GM18868 (cell line): ENCODE measurements around the gene MAGEA6.
A peak's percentile ranks its signal among the peaks of the same experiment; 100 is the strongest.
"Not testable (repeated sequence)": the region's sequence is repeated elsewhere in the genome, so short reads cannot be mapped to it uniquely, and the experiment has no call there.

Source experiments
- ATAC-seq: cut with Tn5 transposase; IDR thresholded peaks from one replicate; pipeline ENCODE4 v1.9.1; 2021; ENCODE audit warnings: mild to moderate bottlenecking, moderate library complexity; ENCODE audit not compliant: unreplicated experiment

The MAGEA6 gene, protein sequence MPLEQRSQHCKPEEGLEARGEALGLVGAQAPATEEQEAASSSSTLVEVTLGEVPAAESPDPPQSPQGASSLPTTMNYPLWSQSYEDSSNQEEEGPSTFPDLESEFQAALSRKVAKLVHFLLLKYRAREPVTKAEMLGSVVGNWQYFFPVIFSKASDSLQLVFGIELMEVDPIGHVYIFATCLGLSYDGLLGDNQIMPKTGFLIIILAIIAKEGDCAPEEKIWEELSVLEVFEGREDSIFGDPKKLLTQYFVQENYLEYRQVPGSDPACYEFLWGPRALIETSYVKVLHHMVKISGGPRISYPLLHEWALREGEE

GRCh38 chrX:152769549-152770289 is at the start of gene MAGEA6:
MAGEA6 (minus strand) TSS chrX:152769689; CDS start chrX:152767650, 2,039 bp downstream.
- ATAC-seq = not testable (repeated sequence)

- no peak for ATAC-seq
Observed at GRCh38 chrX:152819266-152819665, 49.8 kb upstream of the MAGEA6 start.

- no peak for ATAC-seq
Observed at GRCh38 chrX:152818356-152818755, 48.9 kb upstream of the MAGEA6 start.

DNA sequence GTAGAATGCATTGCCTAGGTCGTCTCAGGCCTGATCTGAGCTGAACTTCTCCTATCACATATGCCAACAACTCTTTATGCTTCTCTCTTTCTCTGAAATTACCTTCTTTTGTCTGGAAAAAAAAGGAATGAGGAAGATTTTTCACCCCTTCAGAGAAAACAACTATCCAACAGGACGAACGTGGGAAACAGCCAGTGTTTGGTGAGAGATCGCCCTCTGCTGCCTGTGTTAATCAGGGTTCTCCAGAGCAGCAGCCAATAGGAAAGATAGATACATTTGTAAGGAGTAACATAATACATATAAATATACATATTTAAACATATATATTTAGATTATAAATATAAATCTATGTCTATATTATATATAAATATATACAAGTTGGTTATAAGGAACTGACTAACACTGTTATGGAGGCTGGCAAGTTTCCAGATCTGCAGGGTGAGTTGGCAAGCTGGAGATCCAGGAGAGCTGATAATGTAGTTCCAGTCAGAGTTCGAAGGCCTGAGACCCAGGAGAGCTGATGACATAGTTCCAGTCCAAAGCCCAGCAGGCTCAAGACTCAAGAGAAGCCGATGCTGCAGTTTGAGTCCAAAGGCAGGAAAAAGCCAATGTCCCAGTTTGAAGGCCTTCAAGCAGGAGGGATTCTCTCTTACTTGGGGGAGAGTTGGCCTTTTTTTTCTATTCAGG is 47.7 kb upstream of the MAGEA6 start:
- no peak for ATAC-seq

DNA sequence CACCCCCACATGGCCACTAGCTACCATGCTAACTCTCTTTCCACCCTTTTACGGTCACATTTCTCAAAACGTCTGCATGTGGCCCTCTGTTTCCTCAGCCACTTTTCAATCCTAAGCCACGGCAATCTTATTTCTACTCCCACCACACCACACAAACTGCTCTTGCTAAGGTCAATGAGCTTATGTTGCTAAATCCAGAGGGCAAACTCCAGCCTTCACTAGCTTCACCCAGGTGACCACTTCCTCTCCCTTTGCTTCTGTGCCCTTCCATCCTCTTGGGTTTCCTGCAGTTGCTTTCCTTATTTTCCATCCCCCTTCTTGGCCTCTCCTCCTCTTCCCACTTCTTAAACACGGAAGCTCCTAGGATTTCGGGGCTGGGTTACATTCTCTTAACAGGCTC is 44.6 kb upstream of the MAGEA6 start:
- no peak for ATAC-seq

GRCh38 chrX:152813206-152813605 is 43.7 kb upstream of the MAGEA6 start:
- ATAC-seq = no peak

DNA sequence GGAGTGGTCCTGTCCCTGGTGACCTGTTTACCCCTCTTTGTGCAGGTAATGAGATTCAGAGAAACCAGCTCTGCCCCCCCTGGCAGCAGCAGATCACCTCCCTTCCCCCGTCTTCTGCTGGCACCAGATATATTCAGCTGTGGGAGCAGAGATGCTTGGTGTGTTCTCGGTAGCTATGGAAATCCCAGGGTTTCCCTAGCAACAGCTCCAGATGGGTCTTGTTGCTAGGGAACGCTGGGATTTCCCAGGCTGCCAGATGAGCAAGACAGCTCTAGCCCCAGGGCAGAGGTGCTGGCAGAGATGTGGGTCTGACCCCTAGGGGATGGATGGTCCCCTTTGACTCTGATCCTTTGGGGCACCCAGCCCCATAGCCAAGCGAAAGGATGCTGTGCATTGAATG is 40.9 kb upstream of the MAGEA6 start:
- no peak for ATAC-seq

- no peak for ATAC-seq
Observed at GRCh38 chrX:152806035-152806434, 36.5 kb upstream of the MAGEA6 start.

GRCh38 chrX:152798945-152799344 is 29.5 kb upstream of the MAGEA6 start:
- ATAC-seq = no peak

GRCh38 chrX:152787062-152787461 is 17.6 kb upstream of the MAGEA6 start:
- ATAC-seq = peak; percentile 91

GRCh38 chrX:152766562-152766961 is 2.9 kb downstream of the MAGEA6 start:
- not testable (repeated sequence) for ATAC-seq

DNA sequence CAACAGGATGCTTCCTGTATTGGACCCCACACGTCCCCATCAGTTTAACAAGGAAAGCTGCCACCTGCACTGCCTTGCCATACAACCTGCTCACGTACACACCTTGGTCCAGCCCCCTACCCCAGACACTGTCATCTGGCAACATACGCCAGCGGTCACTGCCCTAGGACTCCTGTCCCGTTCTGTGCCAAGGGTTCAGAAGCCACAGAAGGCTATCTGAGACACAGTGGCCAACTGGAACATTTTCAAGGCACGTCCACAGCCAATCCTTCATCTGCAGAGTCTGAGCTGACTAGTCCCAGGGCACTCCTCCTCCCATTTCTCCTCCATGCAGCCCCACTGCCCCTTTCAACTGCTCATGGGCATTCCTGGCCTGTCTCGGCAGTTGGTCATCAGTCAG is 7.9 kb downstream of the MAGEA6 start:
- not testable (repeated sequence) for ATAC-seq

GRCh38 chrX:152759544-152759943 is 9.9 kb downstream of the MAGEA6 start:
- ATAC-seq = not testable (repeated sequence)

GRCh38 chrX:152758918-152759317 is 10.6 kb downstream of the MAGEA6 start, which contains the start of gene CSAG3:
CSAG3 (plus strand) TSS chrX:152759218.
- ATAC-seq = not testable (repeated sequence)

DNA sequence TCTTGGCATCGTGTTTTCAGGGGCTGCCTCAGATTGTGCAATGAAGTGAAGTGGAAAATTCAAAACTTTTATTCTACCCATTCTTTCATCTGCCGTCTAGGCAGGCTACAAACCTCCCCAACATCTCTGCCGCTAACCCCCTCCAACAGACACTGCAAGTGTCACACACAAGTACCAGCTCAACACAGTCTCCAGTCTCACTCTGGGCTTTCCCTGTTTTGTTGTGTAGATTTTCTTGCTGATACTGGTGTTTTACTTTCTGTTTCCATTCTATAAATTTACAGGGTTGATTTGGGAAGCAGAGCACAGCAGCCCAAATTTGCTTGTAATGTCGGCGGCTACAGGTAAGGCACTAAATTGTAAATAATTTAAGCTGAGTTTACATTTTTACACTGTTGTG is 14.6 kb downstream of the MAGEA6 start:
- ATAC-seq = peak; percentile 71

- not testable (repeated sequence) for ATAC-seq
Observed at GRCh38 chrX:152753686-152754650, 15.5 kb downstream of the MAGEA6 start, which contains the start of gene MAGEA2. MAGEA2 (minus strand) TSS chrX:152753842; CDS start chrX:152751363, 2,479 bp downstream.

- ATAC-seq = no peak
Observed at GRCh38 chrX:152738560-152738959, 30.9 kb downstream of the MAGEA6 start.

- ATAC-seq = not testable (repeated sequence)
Observed at GRCh38 chrX:152736528-152736927, 33.0 kb downstream of the MAGEA6 start.

- ATAC-seq = no peak
Observed at GRCh38 chrX:152735860-152736511, 33.5 kb downstream of the MAGEA6 start.

DNA sequence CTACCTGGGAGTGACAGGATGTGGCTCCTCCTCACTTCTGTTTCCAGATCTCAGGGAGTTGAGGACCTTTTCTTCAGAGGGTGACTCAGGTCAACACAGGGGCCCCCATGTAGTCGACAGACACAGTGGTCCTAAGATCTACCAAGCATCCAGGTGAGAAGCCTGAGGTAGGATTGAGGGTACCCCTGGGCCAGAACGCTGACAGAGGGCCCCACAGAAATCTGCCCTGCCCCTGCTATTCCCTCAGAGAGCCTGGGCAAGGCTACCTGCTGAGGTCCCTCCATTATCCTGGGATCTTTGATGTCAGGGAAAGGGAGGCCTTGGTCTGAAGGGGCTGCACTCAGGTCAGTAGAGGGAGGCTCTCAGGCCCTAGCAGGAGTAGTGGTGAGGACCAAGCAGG is 34.4 kb downstream of the MAGEA6 start:
- no peak for ATAC-seq
